NCI-H187 treated with DMSO at 0.1 percent for 48 hours (cell line): ENCODE results near the gene CACNA2D3.

ENCODE experiments used
- DNase-seq: peaks from one replicate; lab custom pipeline; 2025; lab: John Stamatoyannopoulos, UW

Gene CACNA2D3

GRCh38 chr3:54801977-54802376, 679.6 kb downstream of the CACNA2D3 start:
- DNase-seq: no peak

- no peak for DNase-seq
These were observed 688.0 kb downstream of the CACNA2D3 start for GRCh38 chr3:54810401-54810800.

DNA sequence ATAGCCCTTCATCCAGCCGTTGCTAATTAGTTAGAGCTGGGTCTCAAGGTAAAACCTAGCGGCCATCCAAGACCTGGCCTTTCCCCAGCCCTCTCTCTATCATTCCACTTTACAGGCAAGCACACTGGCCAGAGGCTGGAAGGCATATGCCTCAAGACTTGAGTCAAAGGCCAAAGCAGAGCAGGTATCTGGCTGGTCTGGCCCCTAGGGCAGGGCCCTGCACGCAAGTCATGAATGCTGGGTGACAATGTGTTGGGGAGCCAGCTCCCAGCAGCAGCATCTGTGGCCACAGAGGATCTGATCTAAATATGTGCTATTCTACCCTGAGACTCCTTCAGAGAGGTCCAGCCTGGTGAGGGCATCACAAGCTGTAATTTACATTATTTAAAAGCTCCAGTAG, 691.9 kb downstream of the CACNA2D3 start:
- DNase-seq: no peak

- DNase-seq: no peak
These were observed 695.3 kb downstream of the CACNA2D3 start for GRCh38 chr3:54817628-54818027.

- DNase-seq: no peak
These were observed 696.1 kb downstream of the CACNA2D3 start for GRCh38 chr3:54818486-54818885.

GRCh38 chr3:54818942-54819341, 696.6 kb downstream of the CACNA2D3 start:
- DNase-seq: no peak

DNA sequence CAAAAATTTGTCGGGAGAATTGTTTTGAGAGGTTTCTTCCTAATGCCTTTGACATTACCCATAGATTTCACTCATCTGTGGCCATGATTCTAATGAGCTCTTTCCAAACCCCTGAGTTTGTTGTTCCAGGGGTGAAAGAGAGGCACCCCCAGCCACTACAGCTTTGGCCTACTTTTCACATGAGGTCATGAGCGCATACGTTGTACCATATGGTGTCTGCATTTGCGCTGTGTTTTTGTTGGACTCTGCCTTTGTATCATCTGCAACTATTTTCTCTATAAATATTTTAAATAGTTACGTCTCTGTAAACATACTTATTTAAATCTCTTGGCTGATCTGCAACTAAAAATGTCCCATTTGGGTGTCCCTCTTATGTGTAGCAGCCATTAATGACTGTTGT, 697.6 kb downstream of the CACNA2D3 start:
- DNase-seq: no peak

GRCh38 chr3:54822206-54822605, 699.9 kb downstream of the CACNA2D3 start:
- DNase-seq: no peak

DNA sequence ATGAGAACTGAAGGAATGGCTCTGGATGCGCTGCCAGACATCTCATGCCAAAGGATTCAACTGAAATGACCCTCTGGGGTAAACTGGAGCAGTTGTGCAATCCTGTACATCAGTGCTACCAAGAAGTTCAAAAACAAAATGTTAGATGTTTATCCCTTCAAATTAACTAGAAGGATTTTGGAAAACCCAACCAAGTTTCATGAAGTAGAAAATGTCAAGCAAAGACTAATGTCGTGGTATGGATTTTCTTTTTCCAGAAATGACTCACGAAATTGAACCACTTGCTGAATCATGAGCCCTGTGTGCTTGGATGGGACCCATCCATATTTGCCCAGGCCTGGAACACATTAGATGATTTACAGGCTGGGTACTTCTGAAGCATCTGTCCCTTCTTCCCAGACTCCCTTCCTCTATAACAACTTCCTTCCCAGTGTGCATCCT, 703.9 kb downstream of the CACNA2D3 start:
- DNase-seq: no peak

GRCh38 chr3:54827056-54827687, 704.8 kb downstream of the CACNA2D3 start:
- DNase-seq: no peak

GRCh38 chr3:54827776-54828175, 705.4 kb downstream of the CACNA2D3 start:
- no peak for DNase-seq

GRCh38 chr3:54830658-54831057, 708.3 kb downstream of the CACNA2D3 start:
- no peak for DNase-seq

- no peak for DNase-seq
These were observed 708.8 kb downstream of the CACNA2D3 start for GRCh38 chr3:54831112-54831511.

- DNase-seq: no peak
These were observed 710.5 kb downstream of the CACNA2D3 start for GRCh38 chr3:54832876-54833275.

DNA sequence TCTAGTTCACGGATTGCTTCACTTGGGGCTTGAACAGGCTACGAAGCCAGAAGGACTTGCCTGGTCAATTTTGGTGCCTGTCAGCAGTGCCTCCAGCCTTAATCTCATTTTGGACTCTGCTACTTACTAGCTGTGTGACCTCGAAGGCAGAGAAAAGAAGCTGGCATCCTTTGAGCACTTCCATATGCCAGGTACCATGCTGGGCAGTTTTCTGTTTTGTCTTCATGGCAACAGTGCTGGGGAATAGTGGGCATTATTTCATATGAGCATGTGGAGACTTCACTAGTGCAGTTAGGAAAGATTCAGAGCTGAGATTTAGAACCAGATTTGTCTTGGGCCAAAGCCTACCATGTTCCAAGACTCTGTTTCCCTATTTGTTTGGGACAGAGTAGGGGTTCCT, 713.3 kb downstream of the CACNA2D3 start:
- DNase-seq: no peak

DNA sequence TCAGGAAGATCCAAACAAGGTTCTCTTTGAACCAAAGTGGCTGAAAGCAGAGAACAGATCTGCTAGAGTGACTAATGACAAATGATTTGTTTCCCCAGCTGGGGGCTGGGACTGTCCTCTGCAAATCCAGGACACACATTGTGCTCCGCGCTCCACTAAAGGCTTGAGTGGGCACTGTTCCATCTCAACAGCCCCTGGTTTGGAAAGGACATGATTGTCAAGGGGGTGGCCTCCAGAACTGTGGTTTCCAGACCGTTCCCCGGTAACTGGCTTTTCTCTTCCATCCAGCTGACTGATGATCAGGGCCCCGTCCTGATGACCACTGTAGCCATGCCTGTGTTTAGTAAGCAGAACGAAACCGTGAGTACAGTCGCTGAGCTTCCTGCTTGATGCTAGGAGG, 714.5 kb downstream of the CACNA2D3 start:
- DNase-seq: no peak

DNA sequence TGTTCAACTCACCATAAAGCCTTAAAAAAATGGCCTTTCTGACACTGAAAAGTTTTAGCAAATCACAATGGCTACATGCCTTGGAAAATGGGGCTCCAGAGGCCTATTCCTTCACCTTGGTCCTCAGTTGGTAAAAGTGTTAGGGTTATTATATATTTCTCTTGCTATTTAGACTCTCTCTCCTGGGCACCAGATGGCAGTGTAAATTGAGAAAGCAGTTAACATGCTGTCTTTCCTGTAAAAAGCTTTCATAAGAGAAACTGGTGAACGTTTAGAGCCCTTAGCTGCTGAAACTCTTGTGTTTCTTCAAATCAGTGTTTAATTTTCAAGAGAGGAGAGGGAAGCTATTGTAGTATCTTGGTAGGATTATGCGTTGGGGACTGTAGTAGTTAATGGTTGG, 715.6 kb downstream of the CACNA2D3 start:
- no peak for DNase-seq

GRCh38 chr3:54841471-54841870, 719.1 kb downstream of the CACNA2D3 start:
- no peak for DNase-seq

DNA sequence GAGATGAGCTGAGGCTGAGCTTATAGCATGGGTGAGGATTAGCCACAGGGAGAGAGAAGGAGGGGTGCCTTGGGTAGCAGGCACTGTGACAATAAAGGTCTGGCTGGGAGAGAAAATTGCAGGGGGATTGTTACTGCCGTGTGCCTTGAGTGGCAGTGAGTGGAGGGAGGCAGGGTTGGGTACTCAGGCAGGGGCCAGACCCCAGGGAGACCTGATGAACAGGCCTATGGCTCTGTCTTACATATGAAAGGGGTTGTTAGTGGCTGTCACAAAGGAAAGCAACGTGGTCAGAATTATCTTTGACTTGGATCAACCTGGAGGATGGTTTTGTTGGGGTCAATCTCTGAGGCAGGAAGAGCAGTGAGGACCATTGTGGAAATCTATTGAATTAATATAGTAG, 721.0 kb downstream of the CACNA2D3 start:
- DNase-seq: no peak

GRCh38 chr3:54844211-54844610, 721.9 kb downstream of the CACNA2D3 start:
- DNase-seq: no peak

DNA sequence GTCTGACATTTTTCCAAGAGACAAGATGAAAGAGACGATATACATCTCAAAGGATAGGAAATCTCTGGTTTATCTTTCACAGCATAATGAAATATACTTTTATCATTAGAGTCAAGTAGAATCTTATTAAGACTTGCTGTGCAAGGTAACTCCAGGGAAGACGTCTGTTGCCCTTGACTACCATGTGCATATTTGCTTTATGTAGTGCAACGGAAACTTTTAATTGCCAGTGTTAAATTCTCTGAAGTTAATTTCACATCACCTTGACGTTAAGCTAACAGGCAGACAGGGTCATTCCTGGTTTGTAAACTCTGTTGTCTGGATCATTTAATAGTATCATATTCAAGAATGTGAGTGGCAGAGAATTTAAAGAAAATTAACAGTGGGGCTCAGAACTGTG, 722.7 kb downstream of the CACNA2D3 start:
- no peak for DNase-seq

GRCh38 chr3:54845551-54845950, 723.2 kb downstream of the CACNA2D3 start:
- no peak for DNase-seq

DNA sequence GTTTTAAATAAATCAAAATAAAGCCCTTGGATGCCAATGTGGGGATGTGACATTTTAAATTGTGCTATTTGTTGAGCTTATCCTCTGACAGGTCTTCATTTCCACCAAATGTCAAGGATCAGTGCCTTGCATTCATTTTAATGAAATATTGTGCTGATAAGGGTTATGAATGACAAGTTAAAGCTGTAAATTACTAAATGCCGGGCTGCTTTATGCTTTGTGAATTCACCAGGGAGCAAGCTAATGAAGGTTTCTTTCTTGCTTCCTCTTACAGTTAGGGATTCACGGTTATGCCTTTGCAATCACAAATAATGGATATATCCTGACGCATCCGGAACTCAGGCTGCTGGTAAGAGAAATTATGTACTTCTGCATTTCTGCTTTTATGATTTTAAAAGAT, 723.8 kb downstream of the CACNA2D3 start:
- no peak for DNase-seq

- DNase-seq: no peak
These were observed 725.0 kb downstream of the CACNA2D3 start for GRCh38 chr3:54847361-54847760.

GRCh38 chr3:54849360-54849759, 727.0 kb downstream of the CACNA2D3 start:
- DNase-seq: no peak
